OCI-LY7 (cell line): ENCODE results near the gene IQGAP2.

Experiments used
- EZH2phosphoT487 ChIP-seq: fragments of 200-600 bp; sonication (generic); IDR thresholded peaks from 2 replicates; pipeline ENCODE4 v1.6.1; 2018; ENCODE audit warnings: low read depth, borderline replicate concordance, mild to moderate bottlenecking, mixed run types, antibody characterized with exemption, low read length, moderate library complexity, mixed read lengths
- TF ChIP-seq, protein P1 (sequence below): fragments of 200-600 bp; sonication (generic); conservative IDR thresholded peaks from 2 replicates; pipeline ENCODE4 v1.5.1; 2014; ENCODE audit warnings: mild to moderate bottlenecking, antibody characterized with exemption, low read length, moderate library complexity, mixed read lengths

DNA sequence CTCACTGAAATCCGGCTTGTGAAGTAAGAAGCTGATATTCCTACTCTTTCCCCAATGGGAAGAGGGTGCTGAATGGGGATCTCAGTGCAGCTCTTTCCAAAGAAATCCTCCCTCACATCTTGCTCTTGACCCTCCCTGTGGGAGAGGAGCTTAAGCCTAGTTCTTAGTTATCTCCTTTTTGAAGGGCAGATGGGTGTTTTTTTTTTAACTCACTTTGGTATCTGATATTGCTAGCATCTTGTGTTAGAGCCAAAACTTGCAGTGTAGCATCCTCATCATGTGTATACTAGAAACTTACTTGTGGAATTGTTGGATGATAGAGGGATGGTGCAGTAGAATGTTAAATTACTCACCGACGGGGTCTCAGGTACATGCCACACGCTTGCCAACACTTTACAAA lies 129.9 kb downstream of the IQGAP2 start:
- TF ChIP-seq, protein P1, sequence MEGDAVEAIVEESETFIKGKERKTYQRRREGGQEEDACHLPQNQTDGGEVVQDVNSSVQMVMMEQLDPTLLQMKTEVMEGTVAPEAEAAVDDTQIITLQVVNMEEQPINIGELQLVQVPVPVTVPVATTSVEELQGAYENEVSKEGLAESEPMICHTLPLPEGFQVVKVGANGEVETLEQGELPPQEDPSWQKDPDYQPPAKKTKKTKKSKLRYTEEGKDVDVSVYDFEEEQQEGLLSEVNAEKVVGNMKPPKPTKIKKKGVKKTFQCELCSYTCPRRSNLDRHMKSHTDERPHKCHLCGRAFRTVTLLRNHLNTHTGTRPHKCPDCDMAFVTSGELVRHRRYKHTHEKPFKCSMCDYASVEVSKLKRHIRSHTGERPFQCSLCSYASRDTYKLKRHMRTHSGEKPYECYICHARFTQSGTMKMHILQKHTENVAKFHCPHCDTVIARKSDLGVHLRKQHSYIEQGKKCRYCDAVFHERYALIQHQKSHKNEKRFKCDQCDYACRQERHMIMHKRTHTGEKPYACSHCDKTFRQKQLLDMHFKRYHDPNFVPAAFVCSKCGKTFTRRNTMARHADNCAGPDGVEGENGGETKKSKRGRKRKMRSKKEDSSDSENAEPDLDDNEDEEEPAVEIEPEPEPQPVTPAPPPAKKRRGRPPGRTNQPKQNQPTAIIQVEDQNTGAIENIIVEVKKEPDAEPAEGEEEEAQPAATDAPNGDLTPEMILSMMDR: no peak
- TF ChIP-seq EZH2phosphoT487: no peak
